Activated CD4-positive, alpha-beta T cell treated with anti-CD3 and anti-CD28 coated beads, Interleukin-2, amount 10 ng/mL, durations not matched to agents 24 days and 14 days (primary cell): ENCODE data around the gene FRZB. TPM values are rescaled to one million over a fixed set of nuclear protein-coding genes. Genes with fewer than 3 reads are reported as not detected.

ENCODE experiments used
- DNase-seq: peaks from one replicate; pipeline ENCODE4 v3.0.0; 2022
- H3K27ac Mint-ChIP-seq: one replicate; pipeline ENCODE4 v1.8.0; 2022; ENCODE audit warnings: mild to moderate bottlenecking, mixed read lengths
- H3K27me3 Mint-ChIP-seq: one replicate; pipeline ENCODE4 v1.8.0; 2022; ENCODE audit warnings: mixed read lengths
- H3K36me3 Mint-ChIP-seq: one replicate; pipeline ENCODE4 v1.8.0; 2022; ENCODE audit warnings: low read depth, mild to moderate bottlenecking, mixed read lengths
- H3K4me1 Mint-ChIP-seq: one replicate; pipeline ENCODE4 v1.8.0; 2021; ENCODE audit warnings: mixed read lengths
- H3K4me3 Mint-ChIP-seq: one replicate; pipeline ENCODE4 v1.8.0; 2022; ENCODE audit warnings: mild to moderate bottlenecking, moderate library complexity, mixed read lengths
- H3K9me3 Mint-ChIP-seq: one replicate; pipeline ENCODE4 v1.8.0; 2021; ENCODE audit warnings: mixed read lengths
- intact Hi-C: fragments of 100-400 bp; cut with micrococcal nuclease; formaldehyde crosslinking; loops from one replicate; pipeline ENCODE4 v1.15.1; 2023
- total RNA-seq: library from RNA; stranded (reverse); gene quantifications from 2 replicates; pipeline ENCODE4 v1.2.3, GENCODE V29; 2022

The FRZB gene
- total RNA-seq, 1 donor from 2014 or later, result not detected

GRCh38 chr2:182870227-182870626, 3.8 kb upstream of the FRZB start:
- no peaks in the 10 kb centered on the region for H3K36me3 Mint-ChIP-seq
- no peak overlapping the region for H3K27ac Mint-ChIP-seq
- no peak overlapping the region for H3K4me3 Mint-ChIP-seq
- intact Hi-C loops, result no loop called here
- DNase-seq, result no peak
- H3K9me3 Mint-ChIP-seq, result no peaks in the 10 kb centered on the region
- peaks cover 13% of the 10 kb centered on the region for H3K4me1 Mint-ChIP-seq
- H3K27me3 Mint-ChIP-seq, result peaks cover 44% of the 10 kb centered on the region

- H3K27ac Mint-ChIP-seq, result no peak overlapping the region
- H3K36me3 Mint-ChIP-seq, result no peaks in the 10 kb centered on the region
- no peak overlapping the region for H3K4me3 Mint-ChIP-seq
- intact Hi-C loops, result no loop called here
- H3K27me3 Mint-ChIP-seq, result peaks cover 58% of the 10 kb centered on the region
- DNase-seq, result no peak
- peaks cover 13% of the 10 kb centered on the region for H3K4me1 Mint-ChIP-seq
- H3K9me3 Mint-ChIP-seq, result no peaks in the 10 kb centered on the region
Measured at GRCh38 chr2:182868054-182868796, 1.8 kb upstream of the FRZB start.

GRCh38 chr2:182867426-182868053, 1.1 kb upstream of the FRZB start:
- Mint-ChIP-seq H3K9me3 (no peaks in the 10 kb centered on the region), H3K36me3 (no peaks in the 10 kb centered on the region), H3K4me3 (peak overlapping the region; percentile 66), H3K27me3 (peaks cover 61% of the 10 kb centered on the region), H3K27ac (no peak overlapping the region), H3K4me1 (peaks cover 13% of the 10 kb centered on the region)
- no peak for DNase-seq
- intact Hi-C loops, result no loop called here

- peaks cover 66% of the 10 kb centered on the region for H3K27me3 Mint-ChIP-seq
- H3K36me3 Mint-ChIP-seq, result no peaks in the 10 kb centered on the region
- H3K4me3 Mint-ChIP-seq, result peak overlapping the region; percentile 14
- no peak overlapping the region for H3K27ac Mint-ChIP-seq
- peaks cover 13% of the 10 kb centered on the region for H3K4me1 Mint-ChIP-seq
- intact Hi-C loops, result no loop called here
- H3K9me3 Mint-ChIP-seq, result no peaks in the 10 kb centered on the region
- no peak for DNase-seq
Measured at GRCh38 chr2:182866095-182866460, 359 bp downstream of the FRZB start.

GRCh38 chr2:182864949-182865570, 1.4 kb downstream of the FRZB start:
- intact Hi-C loops, result no loop called here
- peaks cover 13% of the 10 kb centered on the region for H3K4me1 Mint-ChIP-seq
- no peaks in the 10 kb centered on the region for H3K9me3 Mint-ChIP-seq
- no peak overlapping the region for H3K4me3 Mint-ChIP-seq
- no peak overlapping the region for H3K27ac Mint-ChIP-seq
- H3K27me3 Mint-ChIP-seq, result peaks cover 72% of the 10 kb centered on the region
- DNase-seq, result no peak
- no peaks in the 10 kb centered on the region for H3K36me3 Mint-ChIP-seq

- H3K27ac Mint-ChIP-seq, result no peak overlapping the region
- DNase-seq, result no peak
- H3K4me3 Mint-ChIP-seq, result no peak overlapping the region
- H3K27me3 Mint-ChIP-seq, result peaks cover 62% of the 10 kb centered on the region
- H3K36me3 Mint-ChIP-seq, result no peaks in the 10 kb centered on the region
- peaks cover 13% of the 10 kb centered on the region for H3K4me1 Mint-ChIP-seq
- intact Hi-C loops, result no loop called here
- H3K9me3 Mint-ChIP-seq, result no peaks in the 10 kb centered on the region
Measured at GRCh38 chr2:182863642-182864041, 2.8 kb downstream of the FRZB start.

GRCh38 chr2:182862091-182862490, 4.3 kb downstream of the FRZB start:
- H3K36me3 Mint-ChIP-seq, result no peaks in the 10 kb centered on the region
- intact Hi-C loops, result no loop called here
- peaks cover 9% of the 10 kb centered on the region for H3K4me1 Mint-ChIP-seq
- no peak overlapping the region for H3K4me3 Mint-ChIP-seq
- no peaks in the 10 kb centered on the region for H3K9me3 Mint-ChIP-seq
- H3K27ac Mint-ChIP-seq, result no peak overlapping the region
- no peak for DNase-seq
- H3K27me3 Mint-ChIP-seq, result peaks cover 48% of the 10 kb centered on the region

- Mint-ChIP-seq H3K4me3 (no peak overlapping the region), H3K4me1 (peaks cover 2% of the 10 kb centered on the region), H3K27ac (no peak overlapping the region), H3K27me3 (peaks cover 41% of the 10 kb centered on the region), H3K36me3 (no peaks in the 10 kb centered on the region), H3K9me3 (no peaks in the 10 kb centered on the region)
- intact Hi-C loops, result no loop called here
- no peak for DNase-seq
Measured at GRCh38 chr2:182860858-182861257, 5.6 kb downstream of the FRZB start.

GRCh38 chr2:182858671-182859070, 7.8 kb downstream of the FRZB start:
- intact Hi-C loops, result no loop called here
- Mint-ChIP-seq H3K27me3 (peaks cover 29% of the 10 kb centered on the region), H3K27ac (no peak overlapping the region), H3K4me3 (no peak overlapping the region), H3K36me3 (no peaks in the 10 kb centered on the region), H3K4me1 (no peaks in the 10 kb centered on the region), H3K9me3 (no peaks in the 10 kb centered on the region)
- DNase-seq, result no peak

- Mint-ChIP-seq H3K36me3 (no peaks in the 10 kb centered on the region), H3K27me3 (peaks cover 15% of the 10 kb centered on the region), H3K4me3 (no peak overlapping the region), H3K9me3 (no peaks in the 10 kb centered on the region), H3K27ac (no peak overlapping the region), H3K4me1 (no peaks in the 10 kb centered on the region)
- DNase-seq, result no peak
- intact Hi-C loops, result no loop called here
Measured at GRCh38 chr2:182855376-182855775, 11.1 kb downstream of the FRZB start.

GRCh38 chr2:182854375-182855105, 11.9 kb downstream of the FRZB start:
- intact Hi-C loops, result no loop called here
- peaks cover 16% of the 10 kb centered on the region for H3K27me3 Mint-ChIP-seq
- H3K9me3 Mint-ChIP-seq, result no peaks in the 10 kb centered on the region
- H3K4me3 Mint-ChIP-seq, result no peak overlapping the region
- DNase-seq, result no peak
- no peak overlapping the region for H3K27ac Mint-ChIP-seq
- no peaks in the 10 kb centered on the region for H3K4me1 Mint-ChIP-seq
- H3K36me3 Mint-ChIP-seq, result no peaks in the 10 kb centered on the region

GRCh38 chr2:182852801-182853200, 13.6 kb downstream of the FRZB start:
- H3K27me3 Mint-ChIP-seq, result peaks cover 16% of the 10 kb centered on the region

GRCh38 chr2:182852090-182852489, 14.3 kb downstream of the FRZB start:
- Mint-ChIP-seq H3K36me3 (no peaks in the 10 kb centered on the region), H3K9me3 (no peaks in the 10 kb centered on the region)
- intact Hi-C loops, result no loop called here

More at GRCh38 chr2:182852801-182853200, 13.6 kb downstream of the FRZB start:
- H3K4me1 Mint-ChIP-seq, result no peaks in the 10 kb centered on the region
- no peak for DNase-seq
- intact Hi-C loops, result no loop called here
- no peaks in the 10 kb centered on the region for H3K9me3 Mint-ChIP-seq
- H3K27ac Mint-ChIP-seq, result no peak overlapping the region
- no peaks in the 10 kb centered on the region for H3K36me3 Mint-ChIP-seq
- no peak overlapping the region for H3K4me3 Mint-ChIP-seq

More at GRCh38 chr2:182852090-182852489, 14.3 kb downstream of the FRZB start:
- no peak overlapping the region for H3K4me3 Mint-ChIP-seq
- DNase-seq, result no peak
- no peak overlapping the region for H3K27ac Mint-ChIP-seq
- peaks cover 20% of the 10 kb centered on the region for H3K27me3 Mint-ChIP-seq
- H3K4me1 Mint-ChIP-seq, result no peaks in the 10 kb centered on the region
